Cardiac atrium fibroblast (primary cell): ENCODE measurements around the gene G6PC1. TPM values are rescaled to one million over a fixed set of nuclear protein-coding genes. Genes with fewer than 3 reads are reported as not detected.

ENCODE experiments used
- total RNA-seq: library from RNA; depleted of rRNA; stranded (reverse); fragments of >200 nt; gene quantifications from 2 replicates; pipeline ENCODE4 v1.2.3, GENCODE V29; 2015

Gene G6PC1
- not detected in 2 replicates for total RNA-seq

DNA sequence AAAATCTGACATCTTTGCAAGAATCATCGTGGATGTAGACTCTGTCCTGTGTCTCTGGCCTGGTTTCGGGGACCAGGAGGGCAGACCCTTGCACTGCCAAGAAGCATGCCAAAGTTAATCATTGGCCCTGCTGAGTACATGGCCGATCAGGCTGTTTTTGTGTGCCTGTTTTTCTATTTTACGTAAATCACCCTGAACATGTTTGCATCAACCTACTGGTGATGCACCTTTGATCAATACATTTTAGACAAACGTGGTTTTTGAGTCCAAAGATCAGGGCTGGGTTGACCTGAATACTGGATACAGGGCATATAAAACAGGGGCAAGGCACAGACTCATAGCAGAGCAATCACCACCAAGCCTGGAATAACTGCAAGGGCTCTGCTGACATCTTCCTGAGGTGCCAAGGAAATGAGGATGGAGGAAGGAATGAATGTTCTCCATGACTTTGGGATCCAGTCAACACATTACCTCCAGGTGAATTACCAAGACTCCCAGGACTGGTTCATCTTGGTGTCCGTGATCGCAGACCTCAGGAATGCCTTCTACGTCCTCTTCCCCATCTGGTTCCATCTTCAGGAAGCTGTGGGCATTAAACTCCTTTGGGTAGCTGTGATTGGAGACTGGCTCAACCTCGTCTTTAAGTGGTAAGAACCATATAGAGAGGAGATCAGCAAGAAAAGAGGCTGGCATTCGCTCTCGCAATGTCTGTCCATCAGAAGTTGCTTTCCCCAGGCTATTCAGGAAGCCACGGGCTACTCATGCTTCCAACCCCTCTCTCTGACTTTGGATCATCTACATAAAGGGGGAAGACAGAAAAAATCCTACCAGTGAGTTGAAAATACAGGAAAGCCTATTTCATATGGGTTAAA lies at the start of gene G6PC1:
G6PC1 (plus strand) TSS at position 340 of the 872 bp plus-strand sequence; CDS start at position 418, 78 bp downstream.

GRCh38 chr17:42850954-42851353 lies 49.6 kb upstream of the G6PC1 start, which contains the start of gene AOC3:
TSS of gene AOC3 (plus strand) at chr17:42851199. CDS start at chr17:42851344, 145 bp downstream.

Other genes starting within 250 kb of the G6PC1 start
- 10.9 and 11.2 TPM in 2 replicates for gene TUBG2, start 241.5 kb upstream of the G6PC1 start, total RNA-seq
- 19.6 and 19.9 TPM in 2 replicates for gene PLEKHH3, start 223.8 kb upstream of the G6PC1 start, total RNA-seq
- 1.3 and 7.8 TPM in 2 replicates for gene CCR10, start 219.0 kb upstream of the G6PC1 start, total RNA-seq
- gene CNTNAP1, start 218.3 kb upstream of the G6PC1 start, total RNA-seq = 25.3 and 49.4 TPM in 2 replicates
- gene EZH1, start 155.8 kb upstream of the G6PC1 start, total RNA-seq = 9.6 and 13.5 TPM in 2 replicates
- 0.65 and 1.4 TPM in 2 replicates for gene RAMP2, start 139.6 kb upstream of the G6PC1 start, total RNA-seq
- gene VPS25, start 127.3 kb upstream of the G6PC1 start, total RNA-seq = 77.3 and 82.1 TPM in 2 replicates
- gene WNK4, start 120.2 kb upstream of the G6PC1 start, total RNA-seq = 2.0 and 4.1 TPM in 2 replicates
- 64.2 and 69.5 TPM in 2 replicates for gene COA3, start 102.1 kb upstream of the G6PC1 start, total RNA-seq
- gene CNTD1, start 101.9 kb upstream of the G6PC1 start, total RNA-seq = not detected in 2 replicates
- gene BECN1, start 76.5 kb upstream of the G6PC1 start, total RNA-seq = 68.6 and 74.5 TPM in 2 replicates
- 67.7 and 107 TPM in 2 replicates for gene PSME3, start 67.4 kb upstream of the G6PC1 start, total RNA-seq
- 0.65 TPM in 1 of 2 replicates, not detected in the other for gene AOC2, start 56.2 kb upstream of the G6PC1 start, total RNA-seq
- not detected in 2 replicates for gene AOC3, start 49.6 kb upstream of the G6PC1 start, total RNA-seq
- 23.5 and 32.2 TPM in 2 replicates for gene AARSD1, start 63.7 kb downstream of the G6PC1 start, total RNA-seq
- not detected in 2 replicates for gene PTGES3L, start 79.3 kb downstream of the G6PC1 start, total RNA-seq
- 7.6 and 9.0 TPM in 2 replicates for gene RUNDC1, start 79.8 kb downstream of the G6PC1 start, total RNA-seq
- 1,314 and 1,460 TPM in 2 replicates for gene RPL27, start 97.6 kb downstream of the G6PC1 start, total RNA-seq
- gene IFI35, start 106.0 kb downstream of the G6PC1 start, total RNA-seq = 40.6 and 44.4 TPM in 2 replicates
- gene VAT1, start 121.6 kb downstream of the G6PC1 start, total RNA-seq = 194 and 208 TPM in 2 replicates
- gene RND2, start 124.4 kb downstream of the G6PC1 start, total RNA-seq = 0.49 TPM in 1 of 2 replicates, not detected in the other
- gene BRCA1, start 224.6 kb downstream of the G6PC1 start, total RNA-seq = 5.0 and 6.3 TPM in 2 replicates